Skeletal muscle satellite cell (primary cell): ENCODE data around the gene STK25.
A peak's percentile ranks its signal among the peaks of the same experiment; 100 is the strongest.

ENCODE experiments used
- H3K27me3 ChIP-seq: 2 replicates; pipeline ENCODE4 v1.7.0; 2013; ENCODE audit warnings: low read length; ENCODE audit not compliant: control insufficient read depth, insufficient read depth
- H3K36me3 ChIP-seq: 2 replicates; pipeline ENCODE4 v1.7.0; 2013; ENCODE audit warnings: mild to moderate bottlenecking, control low read depth, low read length; ENCODE audit not compliant: insufficient read depth
- H3K4me1 ChIP-seq: 2 replicates; pipeline ENCODE4 v1.7.0; 2013; ENCODE audit warnings: low read length; ENCODE audit not compliant: control insufficient read depth, insufficient read depth
- H3K4me2 ChIP-seq: 2 replicates; pipeline ENCODE4 v1.7.0; 2013; ENCODE audit warnings: mild to moderate bottlenecking, low read length
- H3K4me3 ChIP-seq: 2 replicates; pipeline ENCODE4 v1.7.0; 2013; ENCODE audit warnings: low read length
- H3K9ac ChIP-seq: 2 replicates; pipeline ENCODE4 v1.7.0; 2013; ENCODE audit warnings: mild to moderate bottlenecking, low read depth, low read length, moderate library complexity
- H3K9me3 ChIP-seq: replicated peaks from 2 replicates; pipeline ENCODE4 v1.7.0; 2013; ENCODE audit warnings: mild to moderate bottlenecking, control low read depth, low read length

The STK25 gene

GRCh38 chr2:241505781-241506201 is 2.6 kb downstream of the STK25 start:
- Histone ChIP-seq H3K4me3 (peak overlapping the region; percentile 97), H3K36me3 (peaks cover 11% of the 10 kb centered on the region), H3K4me2 (peak overlapping the region; percentile 88), H3K9me3 (no peaks in the 10 kb centered on the region), H3K4me1 (peaks cover 31% of the 10 kb centered on the region), H3K27me3 (no peaks in the 10 kb centered on the region), H3K9ac (no peak overlapping the region)

- no peak overlapping the region for H3K9ac ChIP-seq
- peaks cover 31% of the 10 kb centered on the region for H3K4me1 ChIP-seq
- no peak overlapping the region for H3K4me3 ChIP-seq
Measured at GRCh38 chr2:241505086-241505780, 3.2 kb downstream of the STK25 start.

GRCh38 chr2:241503776-241504392 is 4.5 kb downstream of the STK25 start:
- H3K9ac ChIP-seq = no peak overlapping the region
- peaks cover 24% of the 10 kb centered on the region for H3K4me1 ChIP-seq
- H3K27me3 ChIP-seq = no peaks in the 10 kb centered on the region
- H3K36me3 ChIP-seq = peaks cover 30% of the 10 kb centered on the region
- H3K9me3 ChIP-seq = no peaks in the 10 kb centered on the region
- no peak overlapping the region for H3K4me3 ChIP-seq
- H3K4me2 ChIP-seq = no peak overlapping the region

More at GRCh38 chr2:241505086-241505780, 3.2 kb downstream of the STK25 start:
- no peaks in the 10 kb centered on the region for H3K27me3 ChIP-seq
- H3K36me3 ChIP-seq = peaks cover 16% of the 10 kb centered on the region
- no peaks in the 10 kb centered on the region for H3K9me3 ChIP-seq
- H3K4me2 ChIP-seq = peak overlapping the region; percentile 88

- H3K9me3 ChIP-seq = no peaks in the 10 kb centered on the region
- peaks cover 22% of the 10 kb centered on the region for H3K4me1 ChIP-seq
- H3K4me2 ChIP-seq = no peak overlapping the region
- H3K36me3 ChIP-seq = peaks cover 45% of the 10 kb centered on the region
- H3K27me3 ChIP-seq = no peaks in the 10 kb centered on the region
- H3K9ac ChIP-seq = no peak overlapping the region
- H3K4me3 ChIP-seq = no peak overlapping the region
Measured at GRCh38 chr2:241502281-241502680, 6.1 kb downstream of the STK25 start.

- Histone ChIP-seq H3K27me3 (no peaks in the 10 kb centered on the region), H3K9me3 (no peaks in the 10 kb centered on the region), H3K4me2 (no peak overlapping the region), H3K36me3 (peaks cover 52% of the 10 kb centered on the region), H3K9ac (no peak overlapping the region), H3K4me1 (peaks cover 16% of the 10 kb centered on the region), H3K4me3 (no peak overlapping the region)
Measured at GRCh38 chr2:241501551-241501950, 6.8 kb downstream of the STK25 start.

GRCh38 chr2:241501099-241501541 is 7.3 kb downstream of the STK25 start:
- peaks cover 56% of the 10 kb centered on the region for H3K36me3 ChIP-seq
- H3K4me2 ChIP-seq = no peak overlapping the region
- H3K27me3 ChIP-seq = no peaks in the 10 kb centered on the region
- peaks cover 11% of the 10 kb centered on the region for H3K4me1 ChIP-seq
- H3K4me3 ChIP-seq = no peak overlapping the region
- H3K9me3 ChIP-seq = no peaks in the 10 kb centered on the region
- no peak overlapping the region for H3K9ac ChIP-seq

- Histone ChIP-seq H3K9me3 (no peaks in the 10 kb centered on the region), H3K4me1 (peaks cover 5% of the 10 kb centered on the region), H3K9ac (no peak overlapping the region), H3K4me2 (no peak overlapping the region), H3K4me3 (no peak overlapping the region), H3K36me3 (peaks cover 62% of the 10 kb centered on the region), H3K27me3 (no peaks in the 10 kb centered on the region)
Measured at GRCh38 chr2:241500431-241500975, 7.9 kb downstream of the STK25 start.

GRCh38 chr2:241500016-241500415 is 8.4 kb downstream of the STK25 start:
- Histone ChIP-seq H3K4me2 (no peak overlapping the region), H3K9me3 (no peaks in the 10 kb centered on the region), H3K9ac (no peak overlapping the region)

GRCh38 chr2:241499146-241499965 is 9.0 kb downstream of the STK25 start:
- no peak overlapping the region for H3K4me3 ChIP-seq

More at GRCh38 chr2:241500016-241500415, 8.4 kb downstream of the STK25 start:
- Histone ChIP-seq H3K36me3 (peaks cover 67% of the 10 kb centered on the region), H3K27me3 (no peaks in the 10 kb centered on the region), H3K4me3 (no peak overlapping the region), H3K4me1 (peaks cover under 1% of the 10 kb centered on the region)

GRCh38 chr2:241498115-241499070 is 10.0 kb downstream of the STK25 start:
- H3K9me3 ChIP-seq = no peaks in the 10 kb centered on the region
- H3K4me1 ChIP-seq = no peaks in the 10 kb centered on the region
- no peaks in the 10 kb centered on the region for H3K27me3 ChIP-seq
- H3K4me2 ChIP-seq = no peak overlapping the region
- no peak overlapping the region for H3K9ac ChIP-seq
- H3K4me3 ChIP-seq = no peak overlapping the region
- peaks cover 76% of the 10 kb centered on the region for H3K36me3 ChIP-seq

More at GRCh38 chr2:241499146-241499965, 9.0 kb downstream of the STK25 start:
- H3K36me3 ChIP-seq = peaks cover 72% of the 10 kb centered on the region
- no peak overlapping the region for H3K4me2 ChIP-seq
- H3K4me1 ChIP-seq = no peaks in the 10 kb centered on the region
- H3K27me3 ChIP-seq = no peaks in the 10 kb centered on the region
- H3K9me3 ChIP-seq = no peaks in the 10 kb centered on the region
- no peak overlapping the region for H3K9ac ChIP-seq
